Ovary (tissue), 3 donors: ENCODE data around the gene CLEC16A.

ENCODE experiments used
- EP300 ChIP-seq: sonication (generic); formaldehyde crosslinking; IDR thresholded peaks from one replicate; pipeline ENCODE4 v1.6.1; 2017; ENCODE audit warnings: antibody characterized with exemption
- TF ChIP-seq, protein P1 (sequence below), 3 donors: fragments of 450-650 bp in 2 of 3; fragments of 200-600 bp in 1 of 3; IDR thresholded peaks; one replicate each; pipeline versions ENCODE4 v1.5.1 to v1.8.0; 2016 to 2022; ENCODE audit warnings: antibody characterized with exemption in 3 of 3, mild to moderate bottlenecking in 1 of 3
- donor health status: DM: no; HTN: no; CAD: no.

DNA sequence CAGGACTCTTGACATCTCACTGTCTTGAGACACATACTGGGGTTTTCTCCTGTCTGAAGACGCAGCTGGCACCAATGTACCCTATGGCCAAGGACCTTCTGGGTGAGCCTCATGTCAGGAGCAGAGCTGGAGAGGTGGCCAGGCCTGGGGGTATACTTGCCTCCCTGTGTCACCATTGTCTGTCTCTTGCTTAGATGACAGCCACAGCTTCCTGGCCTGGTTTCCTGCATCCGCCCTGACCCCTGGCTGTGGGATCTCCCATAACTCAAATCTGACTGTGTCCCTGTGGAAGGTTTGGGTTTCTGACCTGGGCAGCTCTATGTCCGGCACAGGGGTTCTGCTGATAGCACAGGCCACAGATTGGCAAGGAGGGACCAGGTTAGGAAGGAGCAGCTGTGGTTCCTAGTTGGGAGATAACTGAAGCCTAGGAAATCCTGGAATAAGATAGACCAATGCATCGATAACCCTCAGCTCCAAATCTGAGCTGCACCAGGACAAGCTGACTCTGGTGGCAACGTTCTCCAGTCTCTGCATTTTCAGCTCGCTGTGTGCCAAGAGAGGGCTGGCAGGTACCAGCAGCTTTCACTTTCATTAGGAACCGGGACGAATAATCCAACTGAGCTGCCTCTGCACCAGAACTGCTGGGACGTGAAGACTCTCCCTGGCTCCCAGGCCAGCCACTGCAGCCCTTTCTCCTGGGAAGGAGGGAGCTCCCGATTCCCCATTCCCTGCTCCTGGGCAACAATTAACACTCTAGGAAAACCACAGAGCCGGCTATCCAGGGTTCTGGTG is 7.1 kb upstream of the CLEC16A start:
- TF ChIP-seq, protein P1, sequence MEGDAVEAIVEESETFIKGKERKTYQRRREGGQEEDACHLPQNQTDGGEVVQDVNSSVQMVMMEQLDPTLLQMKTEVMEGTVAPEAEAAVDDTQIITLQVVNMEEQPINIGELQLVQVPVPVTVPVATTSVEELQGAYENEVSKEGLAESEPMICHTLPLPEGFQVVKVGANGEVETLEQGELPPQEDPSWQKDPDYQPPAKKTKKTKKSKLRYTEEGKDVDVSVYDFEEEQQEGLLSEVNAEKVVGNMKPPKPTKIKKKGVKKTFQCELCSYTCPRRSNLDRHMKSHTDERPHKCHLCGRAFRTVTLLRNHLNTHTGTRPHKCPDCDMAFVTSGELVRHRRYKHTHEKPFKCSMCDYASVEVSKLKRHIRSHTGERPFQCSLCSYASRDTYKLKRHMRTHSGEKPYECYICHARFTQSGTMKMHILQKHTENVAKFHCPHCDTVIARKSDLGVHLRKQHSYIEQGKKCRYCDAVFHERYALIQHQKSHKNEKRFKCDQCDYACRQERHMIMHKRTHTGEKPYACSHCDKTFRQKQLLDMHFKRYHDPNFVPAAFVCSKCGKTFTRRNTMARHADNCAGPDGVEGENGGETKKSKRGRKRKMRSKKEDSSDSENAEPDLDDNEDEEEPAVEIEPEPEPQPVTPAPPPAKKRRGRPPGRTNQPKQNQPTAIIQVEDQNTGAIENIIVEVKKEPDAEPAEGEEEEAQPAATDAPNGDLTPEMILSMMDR (IDR thresholded peaks at IDR 0.05): no peak
- TF ChIP-seq EP300: no peak
